K562 treated with DMSO at 1 percent for 24 hours (cell line): ENCODE results near the gene MRGPRX3. TPM values are rescaled to one million over a fixed set of nuclear protein-coding genes. Genes with fewer than 3 reads are reported as not detected.

Source experiments
- total RNA-seq: library from RNA; unstranded; fragments of 300-600 nt; gene quantifications from 2 replicates; pipeline ENCODE4 v1.2.3, GENCODE V29; 2022; ENCODE audit warnings: low read depth; ENCODE audit not compliant: insufficient read depth

The MRGPRX3 gene
- total RNA-seq = not detected in 2 replicates

DNA sequence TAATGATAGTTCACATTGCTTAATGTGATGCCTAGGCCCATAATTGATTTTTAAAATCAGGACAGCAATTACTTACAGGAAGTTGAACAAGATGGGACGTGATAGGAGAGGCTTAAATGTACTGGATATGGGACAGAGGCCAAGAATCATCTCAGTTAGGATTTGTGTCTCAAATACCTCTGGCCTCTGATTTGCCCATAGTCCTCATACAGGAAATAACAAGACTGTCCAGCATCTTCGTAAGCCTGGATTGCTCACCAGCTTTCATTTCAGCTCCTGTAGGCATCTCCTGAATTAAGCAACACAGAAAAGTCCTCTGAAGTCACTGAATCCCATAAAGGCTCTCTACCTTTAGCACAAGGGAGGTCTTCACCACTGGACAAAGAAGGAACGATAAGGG lies at the start of gene MRGPRX3:
Gene MRGPRX3 (plus strand): TSS at position 231 of the 400 bp plus-strand sequence. CDS start 4,632 bp downstream, outside the sequence.

DNA sequence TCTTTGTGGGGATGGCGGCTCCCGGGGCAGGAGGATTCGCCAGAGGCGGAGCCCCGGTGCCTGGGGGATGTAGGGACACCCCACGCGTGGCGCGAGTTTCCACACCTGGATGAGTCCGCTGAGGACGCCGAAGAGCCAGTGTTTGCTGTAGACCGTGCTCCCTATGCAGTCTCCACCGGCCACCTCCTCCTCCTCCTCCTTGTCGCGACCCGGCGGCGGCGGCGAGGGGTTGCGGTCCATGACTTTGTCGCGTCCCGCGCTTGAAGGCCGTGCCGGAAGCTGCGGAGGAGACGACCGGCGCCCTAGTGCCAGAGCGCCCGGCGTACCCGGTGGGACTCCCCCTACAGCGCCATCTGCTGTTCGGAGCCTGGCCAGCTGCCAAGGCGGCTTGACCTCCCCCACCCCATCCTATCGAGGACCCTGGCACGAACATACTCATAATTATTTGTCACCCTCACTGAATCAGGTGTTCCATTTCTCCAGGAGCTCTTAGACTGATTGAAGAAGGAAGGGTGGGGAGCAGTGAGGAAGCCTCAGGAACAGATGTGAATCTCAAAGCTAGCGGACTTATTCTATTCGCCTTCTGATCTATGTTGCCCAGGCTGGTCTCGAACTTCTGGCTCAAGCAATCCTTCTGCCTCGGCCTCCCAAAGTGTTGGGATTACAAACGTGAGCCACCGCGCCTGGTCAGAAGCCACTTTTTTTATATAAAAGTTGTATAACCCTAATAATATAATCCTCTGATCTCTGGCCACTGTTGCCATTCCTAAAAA lies 26.4 kb upstream of the MRGPRX3 start, which contains the start of gene SAAL1:
Gene SAAL1 (minus strand): TSS at position 281 of the 773 bp plus-strand sequence. CDS start 41 bp downstream, at position 240.

DNA sequence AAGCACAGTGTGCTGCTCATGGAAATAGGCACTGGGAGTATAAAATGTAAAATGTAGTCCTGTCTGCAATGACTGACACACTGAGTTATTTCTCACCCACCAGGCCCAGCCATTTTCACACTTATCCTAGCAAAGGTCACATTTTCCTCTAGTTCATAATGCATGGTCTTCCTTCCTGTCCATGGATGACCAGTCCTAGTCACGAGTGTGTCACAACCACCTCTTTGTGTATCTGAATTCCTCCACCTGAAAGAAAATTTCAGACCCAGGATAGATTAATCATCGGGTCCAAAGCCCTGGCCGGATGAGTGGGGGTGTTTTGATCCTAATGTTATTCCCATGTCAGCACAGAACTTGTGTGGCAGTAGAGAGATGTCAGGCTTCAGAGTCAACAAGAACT lies 40.3 kb downstream of the MRGPRX3 start, which contains the start of gene MRGPRX4:
Gene MRGPRX4 (plus strand): TSS at position 172 of the 400 bp plus-strand sequence. CDS start 420 bp downstream, outside the sequence.

Other genes starting within 250 kb of the MRGPRX3 start
- 30.9 and 40.0 TPM in 2 replicates for gene SERGEF, start 119.5 kb upstream of the MRGPRX3 start, total RNA-seq
- 0.07 TPM in 1 of 2 replicates, not detected in the other for gene TPH1, start 86.3 kb upstream of the MRGPRX3 start, total RNA-seq
- gene SAAL1, start 26.5 kb upstream of the MRGPRX3 start, total RNA-seq = 14.3 and 15.0 TPM in 2 replicates
- gene MRGPRX4, start 40.3 kb downstream of the MRGPRX3 start, total RNA-seq = not detected in 2 replicates
- not detected in 2 replicates for gene SAA4, start 104.2 kb downstream of the MRGPRX3 start, total RNA-seq
- gene SAA2, start 116.1 kb downstream of the MRGPRX3 start, total RNA-seq = not detected in 2 replicates
- gene SAA1, start 133.7 kb downstream of the MRGPRX3 start, total RNA-seq = not detected in 2 replicates
- gene HPS5, start 189.6 kb downstream of the MRGPRX3 start, total RNA-seq = 15.4 and 17.2 TPM in 2 replicates
- 30.1 and 30.5 TPM in 2 replicates for gene GTF2H1, start 190.0 kb downstream of the MRGPRX3 start, total RNA-seq